Tongue (tissue), 2 donors: ENCODE data around the gene RUNX3. TPM values are rescaled to one million over a fixed set of nuclear protein-coding genes. Genes with fewer than 3 reads are reported as not detected.
A peak's percentile ranks its signal among the peaks of the same experiment; 100 is the strongest.
"Not testable (repeated sequence)": the region's sequence is repeated elsewhere in the genome, so short reads cannot be mapped to it uniquely, and the experiment has no call there.

Experiments used
- DNase-seq: peaks from one replicate; pipeline ENCODE4 v3.0.0-alpha.2; 2015
- total RNA-seq: library from RNA; depleted of rRNA; stranded (reverse); fragments of >200 nt; gene quantifications from one replicate; pipeline ENCODE4 v1.2.3, GENCODE V29; 2014

RUNX3 gene
- total RNA-seq, 1 donor from 2014 or later, result 0.62 TPM

- no peak for DNase-seq
These were observed 17.5 kb downstream of the RUNX3 start for GRCh38 chr1:24912376-24913273.

GRCh38 chr1:24911651-24912155 is 18.4 kb downstream of the RUNX3 start:
- no peak for DNase-seq

DNA sequence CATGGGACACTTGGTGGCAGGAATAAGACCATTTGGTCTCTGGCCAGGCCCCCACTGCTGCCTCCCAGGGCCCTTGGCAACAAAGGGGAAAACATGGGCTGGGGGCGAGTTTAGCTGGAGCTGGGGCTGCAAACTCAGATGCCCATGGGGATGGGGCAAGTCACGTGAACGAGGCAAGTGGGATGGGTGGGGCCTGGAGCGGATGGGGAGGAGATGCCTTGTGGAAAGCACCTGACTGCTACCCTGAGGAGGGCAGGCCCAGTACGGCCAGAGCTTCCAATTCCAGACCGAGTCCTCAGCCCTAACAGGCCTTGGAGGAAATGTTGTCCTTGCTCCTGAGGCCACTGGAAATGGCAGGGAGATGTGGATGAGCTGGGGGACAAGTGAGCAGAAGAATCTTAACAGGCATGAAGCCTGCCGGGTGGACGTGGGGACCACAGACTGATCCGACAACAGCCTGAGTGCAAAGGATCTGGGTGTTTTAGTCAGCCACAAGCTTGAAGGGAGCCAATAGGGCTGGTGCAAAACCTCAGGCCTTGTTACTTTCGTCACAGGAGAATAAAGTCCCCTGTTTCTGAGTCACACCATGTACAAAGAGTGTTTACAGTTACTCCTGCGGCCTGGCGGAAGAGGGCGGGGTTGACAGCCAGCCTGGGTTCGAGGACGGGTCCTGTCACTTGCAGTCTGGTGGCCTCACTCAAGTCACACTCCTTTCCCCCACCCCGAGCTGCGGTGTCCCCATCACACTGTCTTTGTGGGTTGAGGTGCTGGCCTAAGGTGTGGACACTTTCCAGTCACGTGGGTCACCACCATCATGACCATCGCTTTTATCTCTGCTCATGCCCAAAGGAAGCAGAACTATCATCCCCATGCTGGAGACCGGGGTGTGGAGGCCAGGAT is 19.1 kb downstream of the RUNX3 start:
- no peak for DNase-seq

DNA sequence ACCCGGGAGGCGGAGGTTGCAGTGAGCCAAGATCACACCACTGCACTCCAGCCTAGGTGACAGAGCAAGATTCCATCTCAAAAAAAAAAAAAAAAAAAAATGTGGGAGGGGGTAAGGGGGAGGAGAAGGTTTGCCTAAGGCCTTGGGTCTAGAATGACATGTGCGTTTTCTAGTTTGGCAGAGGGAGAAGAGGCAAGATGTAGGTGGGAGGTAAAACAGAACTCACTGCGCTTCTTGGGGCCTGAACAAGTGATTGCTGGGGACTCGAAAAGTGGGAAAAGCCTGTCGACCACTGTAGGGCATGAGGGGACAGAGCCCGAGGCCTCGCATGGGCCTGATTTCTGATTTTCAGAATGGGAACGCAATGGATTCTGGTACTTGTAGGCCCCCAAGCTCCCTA is 19.9 kb downstream of the RUNX3 start:
- no peak for DNase-seq

- DNase-seq, result peak; percentile 25
These were observed 20.6 kb downstream of the RUNX3 start for GRCh38 chr1:24909388-24909898.

- no peak for DNase-seq
These were observed 21.4 kb downstream of the RUNX3 start for GRCh38 chr1:24908591-24909259.

- not testable (repeated sequence) for DNase-seq
These were observed 22.3 kb downstream of the RUNX3 start for GRCh38 chr1:24907587-24908294.

DNA sequence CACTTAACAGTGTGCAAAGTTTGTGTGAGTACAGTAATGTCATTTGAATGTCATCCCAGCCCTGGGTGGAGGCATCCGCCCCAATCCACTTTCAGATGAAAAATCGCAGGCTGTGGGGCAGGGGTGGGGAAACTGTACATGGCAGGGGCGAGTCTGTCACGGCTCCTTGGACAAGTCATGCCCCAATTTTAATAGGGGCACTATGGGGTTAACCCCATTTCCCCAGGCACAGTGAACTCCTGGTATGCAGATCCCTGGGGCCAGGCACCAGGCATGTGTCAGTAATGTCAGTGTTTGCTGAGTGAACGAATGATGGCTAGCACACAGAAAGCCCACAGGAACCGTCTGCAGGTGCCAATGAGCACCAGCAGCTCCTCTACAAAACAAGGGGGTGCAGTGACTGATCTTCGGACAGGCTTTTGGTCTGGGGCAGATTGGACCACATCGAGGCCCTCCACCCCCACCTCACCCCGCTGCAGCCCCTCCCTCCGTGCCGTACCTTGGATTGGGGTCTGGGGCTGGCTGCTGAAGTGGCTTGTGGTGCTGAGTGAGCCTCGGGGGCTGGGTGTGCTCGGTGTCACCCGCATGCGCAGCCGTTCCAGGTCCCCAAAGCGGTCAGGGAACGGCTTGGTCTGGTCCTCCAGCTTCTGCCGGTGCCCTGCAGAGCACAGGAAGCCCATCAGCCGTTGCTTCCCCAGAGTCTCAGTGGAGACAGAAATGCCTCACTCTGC is 23.2 kb downstream of the RUNX3 start:
- no peak for DNase-seq

DNA sequence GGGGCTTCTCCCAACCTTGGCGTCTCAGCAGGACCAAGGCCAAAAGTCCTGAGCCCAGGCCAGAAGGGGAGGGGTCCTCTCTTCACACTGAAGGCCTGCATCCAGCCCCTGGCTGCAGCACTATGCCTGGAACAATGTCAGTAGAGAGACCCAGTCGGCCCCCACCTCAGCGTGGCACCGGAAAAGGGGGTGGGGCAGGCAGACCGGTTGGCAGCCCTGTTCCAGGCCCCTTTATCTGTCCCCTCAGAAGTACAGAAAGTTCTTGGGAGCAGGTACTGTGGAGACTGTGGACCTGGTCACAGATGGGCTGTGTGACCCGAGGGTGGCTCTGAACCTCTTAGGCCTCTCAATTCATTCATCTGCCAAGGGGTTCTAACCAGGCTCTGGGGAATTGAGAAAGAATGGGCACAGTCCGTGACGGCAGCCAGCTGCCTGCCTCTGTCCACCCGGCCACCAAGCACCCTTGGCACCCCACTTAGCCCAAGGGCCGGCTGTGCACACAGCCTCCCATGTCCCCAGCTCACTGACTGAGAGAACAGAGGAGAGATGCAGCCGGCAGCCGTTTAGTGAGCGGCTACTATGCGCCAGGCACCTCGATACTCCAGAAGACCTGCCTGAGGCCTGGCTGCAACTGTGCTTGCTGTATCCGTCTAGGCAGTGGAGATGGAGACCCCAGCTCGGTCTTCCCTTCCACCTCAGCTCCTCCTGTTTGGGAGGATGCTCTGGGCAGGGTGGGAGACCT is 23.9 kb downstream of the RUNX3 start:
- DNase-seq, result no peak

DNA sequence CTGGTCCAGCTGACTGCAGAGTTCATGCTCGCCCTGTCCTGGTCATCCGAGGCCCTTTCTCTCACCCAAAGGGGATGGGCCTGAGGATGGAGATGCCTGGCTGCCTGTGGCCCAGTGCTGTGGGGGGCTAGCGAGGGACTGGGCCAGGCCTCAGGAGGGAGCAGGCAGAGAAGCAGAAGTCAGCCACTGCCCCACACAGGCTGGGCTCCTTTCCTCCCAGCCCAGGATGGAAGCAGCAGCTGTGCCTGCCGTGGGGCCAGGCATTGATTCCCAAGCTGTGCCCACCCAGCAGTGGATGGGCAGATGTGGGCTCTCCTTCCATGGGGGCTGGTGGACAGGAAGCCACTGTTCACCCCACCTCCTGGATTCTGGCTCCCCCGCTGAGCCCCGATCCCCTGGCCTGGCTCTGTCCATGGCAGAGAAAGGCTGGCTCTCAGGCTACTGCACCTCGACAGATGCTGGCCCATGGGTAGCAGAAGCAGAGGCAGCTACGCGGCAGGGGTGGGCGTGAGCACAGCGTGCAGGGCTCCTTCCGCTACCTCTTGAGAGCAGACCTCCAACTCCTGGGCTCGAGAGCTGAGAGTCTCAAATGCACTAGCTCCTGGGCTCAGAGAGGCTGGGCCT is 24.6 kb downstream of the RUNX3 start:
- DNase-seq, result no peak

DNA sequence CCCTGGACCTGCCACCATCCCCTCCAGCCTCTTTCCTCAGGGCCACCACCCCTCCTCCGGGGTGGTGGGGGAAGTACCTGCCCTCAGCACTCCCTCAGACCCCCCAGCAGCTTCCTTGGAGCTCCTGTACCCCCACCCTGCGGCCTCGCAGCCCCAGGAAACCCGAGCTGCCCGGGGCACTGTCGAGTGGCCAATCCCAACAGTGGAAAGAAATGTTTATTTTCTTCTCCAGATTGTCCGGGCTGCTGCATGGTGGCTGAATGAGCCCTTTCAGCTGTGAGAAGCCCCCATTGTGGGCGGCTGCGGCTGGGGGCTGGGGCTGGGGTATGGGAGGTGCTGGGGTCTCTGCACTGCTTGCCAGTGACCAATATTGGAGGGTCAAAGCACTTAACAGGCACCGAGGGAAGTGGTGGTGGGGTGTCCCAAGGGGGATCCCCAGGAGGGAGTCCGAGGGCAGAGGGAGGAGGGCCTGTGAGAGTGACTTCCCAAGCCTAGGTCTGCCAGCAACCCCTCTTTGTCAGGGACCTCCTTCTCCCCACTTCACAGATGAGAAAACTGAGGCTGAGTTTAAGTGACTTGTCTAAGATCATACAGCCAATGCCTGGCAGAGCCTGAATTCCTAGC is 25.2 kb downstream of the RUNX3 start:
- DNase-seq, result no peak

DNA sequence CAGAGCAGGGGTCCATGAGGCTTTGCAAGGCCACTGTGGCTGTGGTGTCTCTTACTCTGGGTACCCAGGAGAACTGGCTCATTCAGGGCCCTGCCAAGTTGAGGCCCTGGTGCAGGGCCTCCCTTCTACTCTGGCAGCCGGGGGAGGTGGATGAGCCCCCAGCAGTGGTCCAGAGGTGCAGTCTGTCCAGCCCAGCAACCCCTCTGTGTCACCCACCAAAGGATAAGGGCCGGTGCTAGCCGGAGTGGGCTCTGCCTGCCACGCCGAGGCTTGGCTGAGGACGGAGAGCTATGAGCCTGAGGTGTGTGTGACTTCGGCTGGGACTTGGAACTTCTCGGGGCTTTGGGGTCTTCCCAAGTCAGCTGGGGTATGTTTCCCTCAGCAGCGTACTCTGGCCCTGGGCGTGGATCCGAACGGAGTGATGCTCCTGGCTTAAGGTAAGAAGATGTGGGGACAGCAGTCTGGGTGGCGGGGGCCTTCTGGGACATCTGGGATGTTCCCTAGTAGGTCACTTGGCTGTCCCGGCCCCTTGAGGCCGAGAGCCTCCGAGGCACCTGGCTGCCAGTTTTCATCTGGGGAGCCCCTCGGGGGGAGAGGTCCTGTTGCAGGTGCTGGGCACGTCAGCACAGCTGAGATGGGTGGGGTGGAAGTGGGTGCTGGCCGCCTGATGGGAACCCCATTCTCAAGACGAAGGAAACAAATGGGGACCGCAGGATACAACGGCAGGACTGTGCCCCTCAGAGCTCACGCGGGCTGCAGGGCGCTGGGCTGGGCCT is 25.9 kb downstream of the RUNX3 start:
- DNase-seq, result no peak

GRCh38 chr1:24903560-24903954 is 26.5 kb downstream of the RUNX3 start:
- no peak for DNase-seq

DNA sequence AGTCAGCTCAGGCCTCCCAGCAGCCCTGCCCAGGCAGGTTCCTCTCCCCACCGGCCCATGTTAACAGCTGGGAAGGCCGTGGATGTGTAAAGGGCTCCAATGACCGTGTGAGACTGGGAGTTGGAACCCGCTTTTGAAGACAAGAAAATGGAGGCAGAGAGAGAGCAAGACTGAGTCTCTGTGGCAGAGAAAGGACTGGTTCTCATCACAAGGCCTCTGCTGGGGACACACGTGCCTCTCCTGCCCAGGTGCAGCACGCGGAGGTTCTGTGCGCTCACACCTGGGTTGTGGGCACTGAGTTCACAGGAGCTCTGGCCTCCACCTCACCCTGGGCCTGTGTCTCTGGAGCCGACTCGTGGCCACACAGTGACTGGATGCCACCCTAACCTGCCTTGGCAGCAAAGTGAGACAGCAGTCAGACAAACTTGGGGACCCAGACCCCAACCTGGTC is 27.0 kb downstream of the RUNX3 start:
- no peak for DNase-seq

DNA sequence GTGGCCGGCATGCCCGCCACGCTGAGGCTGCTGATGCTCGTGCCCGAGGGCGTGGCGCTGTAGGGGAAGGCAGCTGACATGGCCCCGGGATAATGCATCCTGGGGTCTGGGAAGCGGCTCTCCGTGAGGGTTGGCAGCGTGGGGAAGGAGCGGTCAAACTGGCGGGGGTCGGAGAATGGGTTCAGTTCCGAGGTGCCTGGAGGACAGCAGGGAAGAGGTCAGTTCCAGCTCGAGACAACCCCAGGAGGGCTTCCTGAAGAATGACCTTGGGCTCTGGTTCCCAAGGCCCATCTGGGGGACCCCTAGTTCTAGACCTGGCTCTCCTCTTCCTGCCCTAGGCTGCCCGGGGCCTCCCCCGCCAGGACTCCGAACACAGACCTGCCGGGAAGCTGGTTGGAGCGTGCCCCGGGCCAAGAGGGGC is 27.6 kb downstream of the RUNX3 start:
- DNase-seq, result no peak

- DNase-seq, result no peak
These were observed 28.1 kb downstream of the RUNX3 start for GRCh38 chr1:24901791-24902470.

DNA sequence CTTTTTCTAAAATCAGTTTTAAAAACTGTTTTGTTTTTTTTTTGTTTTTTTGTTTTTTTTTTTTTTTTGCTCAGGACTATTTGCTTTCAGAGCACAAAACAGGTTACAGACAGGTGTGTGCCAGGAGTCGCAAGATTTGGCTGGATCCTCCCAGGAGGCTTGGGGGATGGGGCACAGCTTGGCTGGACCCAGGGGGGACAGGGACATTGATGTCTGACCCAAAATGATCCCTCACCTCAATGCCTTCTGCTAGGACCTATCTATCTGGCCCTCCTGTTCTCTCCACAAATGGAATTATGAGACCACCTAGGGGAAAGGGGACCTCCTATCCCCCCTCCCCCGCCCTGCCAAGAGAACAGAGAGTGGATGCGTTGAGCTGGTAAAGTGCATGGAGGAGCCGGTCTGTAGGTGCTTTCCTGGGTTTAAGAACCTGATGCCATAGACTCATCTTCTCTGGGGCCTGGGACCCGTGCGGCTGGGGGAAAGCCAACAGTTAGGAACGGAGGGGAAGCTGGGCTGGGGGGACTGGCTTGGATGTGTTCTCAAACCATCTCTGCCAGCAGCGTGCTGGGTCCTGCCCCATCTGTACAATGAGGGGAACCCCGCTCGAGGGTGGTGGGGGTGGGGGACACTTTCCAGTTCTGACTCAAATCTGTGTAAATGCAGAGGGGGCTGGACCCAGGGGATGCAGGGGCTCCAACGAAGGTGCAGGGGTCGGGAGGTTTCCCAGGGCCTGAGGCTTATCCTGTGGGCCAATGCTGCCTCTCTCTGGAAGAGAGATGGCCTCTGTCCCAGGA is 28.9 kb downstream of the RUNX3 start:
- no peak for DNase-seq
